Measurements from ENCODE around the gene IQCE. TPM values are rescaled to one million over a fixed set of nuclear protein-coding genes. Genes with fewer than 3 reads are reported as not detected.
A peak's percentile ranks its signal among the peaks of the same experiment; 100 is the strongest.

IQCE gene
- total RNA-seq, 2 donors from 2014 or later = 6.6 to 9.1 TPM

- Histone ChIP-seq H3K9me3 (no peaks in the 10 kb centered on the region), H3K27me3 (no peaks in the 10 kb centered on the region), H3K36me3 (no peaks in the 10 kb centered on the region), H3K4me1 (peaks cover 0 to 59% of the 10 kb centered on the region in 2 donors), H3K27ac (peak within 1 kb of the TSS in 1 of 2 donors; percentile 48), H3K4me3 (peak within 1 kb of the TSS; percentile 52 to 62)
- TF ChIP-seq CTCF (IDR thresholded peaks at IDR 0.05) = no peak
- peak; percentile 78 for DNase-seq (ENCODE audit: low spot score)
These were observed 39.5 kb upstream of the IQCE start, which contains the start of gene LFNG for GRCh38 chr7:2519119-2519930. LFNG (plus strand) TSS chr7:2519774; CDS start chr7:2519862, 88 bp downstream.

GRCh38 chr7:2520131-2520760, 38.5 kb upstream of the IQCE start:
- peak overlapping the region; percentile 32 to 62 for H3K4me3 ChIP-seq
- H3K4me1 ChIP-seq = peaks cover 0 to 68% of the 10 kb centered on the region in 2 donors
- TF ChIP-seq CTCF (IDR thresholded peaks at IDR 0.05) = no peak
- no peak for DNase-seq (ENCODE audit: low spot score)
- no peaks in the 10 kb centered on the region for H3K27me3 ChIP-seq
- H3K36me3 ChIP-seq = no peaks in the 10 kb centered on the region
- no peaks in the 10 kb centered on the region for H3K9me3 ChIP-seq
- no peak overlapping the region for H3K27ac ChIP-seq

- DNase-seq (ENCODE audit: low spot score) = no peak
- TF ChIP-seq CTCF (IDR thresholded peaks at IDR 0.05) = no peak
- H3K9me3 ChIP-seq = no peaks in the 10 kb centered on the region
- peak overlapping the region; percentile 32 to 62 for H3K4me3 ChIP-seq
- H3K36me3 ChIP-seq = peaks cover 4% of the 10 kb centered on the region
- H3K4me1 ChIP-seq = peaks cover 0 to 74% of the 10 kb centered on the region in 2 donors
- no peaks in the 10 kb centered on the region for H3K27me3 ChIP-seq
- H3K27ac ChIP-seq = peak overlapping the region in 1 of 2 donors; percentile 37
These were observed 38.0 kb upstream of the IQCE start for GRCh38 chr7:2520761-2521290.

- no peak for TF ChIP-seq CTCF (IDR thresholded peaks at IDR 0.05)
- no peaks in the 10 kb centered on the region for H3K27me3 ChIP-seq
These were observed 37.4 kb upstream of the IQCE start for GRCh38 chr7:2521341-2521745.

GRCh38 chr7:2521952-2522591, 36.7 kb upstream of the IQCE start:
- H3K27ac ChIP-seq = peak overlapping the region; percentile 15 to 53

More at GRCh38 chr7:2521341-2521745, 37.4 kb upstream of the IQCE start:
- Histone ChIP-seq H3K4me1 (peaks cover 0 to 76% of the 10 kb centered on the region in 2 donors), H3K36me3 (peaks cover 9% of the 10 kb centered on the region), H3K4me3 (peak overlapping the region; percentile 32 to 62), H3K9me3 (no peaks in the 10 kb centered on the region), H3K27ac (peak overlapping the region in 1 of 2 donors; percentile 37)
- DNase-seq (ENCODE audit: low spot score) = no peak

More at GRCh38 chr7:2521952-2522591, 36.7 kb upstream of the IQCE start:
- Histone ChIP-seq H3K4me3 (peak overlapping the region in 1 of 2 donors; percentile 62), H3K27me3 (no peaks in the 10 kb centered on the region), H3K4me1 (peaks cover 0 to 79% of the 10 kb centered on the region in 2 donors), H3K9me3 (no peaks in the 10 kb centered on the region), H3K36me3 (peaks cover 12% of the 10 kb centered on the region)
- DNase-seq (ENCODE audit: low spot score) = no peak
- no peak for TF ChIP-seq CTCF (IDR thresholded peaks at IDR 0.05)

All from right atrium auricular region (tissue), 2 donors.